ENCODE measurements around the gene MTMR2. TPM values are rescaled to one million over a fixed set of nuclear protein-coding genes. Genes with fewer than 3 reads are reported as not detected.

Gene MTMR2
- total RNA-seq, 1 experiment from 2014 or later = 59.0 TPM

DNA sequence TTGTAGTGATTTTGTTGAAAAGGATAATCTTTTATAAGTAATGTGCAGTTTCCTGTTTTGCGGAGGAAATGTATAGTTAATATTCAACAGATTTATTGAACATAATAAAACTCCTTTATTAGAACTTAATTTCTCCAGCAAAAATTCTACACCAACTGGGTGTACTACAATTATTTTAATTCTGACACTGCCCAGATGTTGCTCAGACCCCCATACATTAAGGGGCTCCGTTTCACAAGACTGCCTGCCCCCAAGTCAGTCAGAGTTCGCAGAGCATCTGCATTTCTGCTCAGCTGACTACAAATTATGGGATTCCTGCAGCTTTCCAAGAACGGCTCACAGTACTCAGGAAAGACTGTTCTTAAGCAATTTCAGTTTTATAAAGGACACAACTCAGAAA is 127.4 kb downstream of the MTMR2 start:
- H4K20me1 ChIP-seq (ENCODE audit: control insufficient read depth, insufficient read depth, insufficient read length) = no peaks in the 10 kb centered on the region
- no peak overlapping the region for H2BK12ac ChIP-seq (ENCODE audit: insufficient read length, low read depth, low read length)
- H3K23me2 ChIP-seq (ENCODE audit: insufficient read length, low read depth, low read length, poor library complexity, severe bottlenecking) = peaks cover 2% of the 10 kb centered on the region
- no peak overlapping the region for H2BK120ac ChIP-seq (ENCODE audit: low read depth, low read length, poor library complexity, severe bottlenecking)
- H3K4me1 ChIP-seq (ENCODE audit: insufficient read depth, low read length) = no peaks in the 10 kb centered on the region
- peak overlapping the region in 1 of 3 experiments; percentile 60; a peak in 1 of 7 replicates for H3K27ac Mint-ChIP-seq
- H3K14ac ChIP-seq (ENCODE audit: insufficient read depth, low read length) = no peak overlapping the region
- H2BK15ac ChIP-seq (ENCODE audit: low read depth, low read length) = no peak overlapping the region
- H4K5ac ChIP-seq (ENCODE audit: insufficient read length, low read depth, low read length) = no peak overlapping the region
- no peak overlapping the region for H3K9ac ChIP-seq (ENCODE audit: extremely low read depth, insufficient read length, low read length)
- no peaks in the 10 kb centered on the region for H3K79me1 ChIP-seq (ENCODE audit: insufficient read depth, low read depth, low read length, poor library complexity, severe bottlenecking)
- H3K23ac ChIP-seq (ENCODE audit: insufficient read length, low read depth, low read length) = no peak overlapping the region
- H4K8ac ChIP-seq (replicated peaks; ENCODE audit: insufficient read length, low read depth, low read length) = no peak overlapping the region
- peaks cover 16 to 23% (median 22%) of the 10 kb centered on the region in 3 experiments; a peak in 6 of 7 replicates for H3K36me3 Mint-ChIP-seq (ENCODE audit: insufficient read depth in 1 of 3, low read depth in 3 of 3)
- H3K4me3 Mint-ChIP-seq = no peak overlapping the region
- no peak overlapping the region for H3K4ac ChIP-seq (ENCODE audit: low read depth, low read length)
- H3K4me2 ChIP-seq (ENCODE audit: insufficient read depth, insufficient read length, low read length) = no peak overlapping the region
- H2AK5ac ChIP-seq (ENCODE audit: insufficient read length, low read length) = no peak overlapping the region
- no peak overlapping the region for H3K56ac ChIP-seq (ENCODE audit: insufficient read length, low read depth, low read length)
- H4K91ac ChIP-seq (ENCODE audit: insufficient read length, low read depth, low read length) = no peak overlapping the region
- H3K9me3 ChIP-seq (ENCODE audit: control insufficient read depth, low read depth, low read length) = no peaks in the 10 kb centered on the region
- no CpG with 5 or more reads among the region's 4 CpGs for WGBS (ENCODE audit: extremely low coverage, insufficient read length, low lambda C conversion rate)
- H3K27me3 ChIP-seq (ENCODE audit: insufficient read depth, low read length) = no peaks in the 10 kb centered on the region
- H2BK20ac ChIP-seq (ENCODE audit: low read depth, low read length, poor library complexity, severe bottlenecking) = no peak overlapping the region
- no peak overlapping the region for H2AFZ ChIP-seq (ENCODE audit: low read length)
- H3K9me3 Mint-ChIP-seq = no peaks in the 10 kb centered on the region
- no peak overlapping the region for H2BK5ac ChIP-seq (ENCODE audit: insufficient read length, low read length)
- no peak overlapping the region for H3K27ac ChIP-seq (ENCODE audit: insufficient read length, low read depth, low read length)
- H3K79me2 ChIP-seq (ENCODE audit: insufficient read depth, low read length) = peaks cover 18% of the 10 kb centered on the region; the same call in 1 of the 2 replicates
- peaks cover 25 to 29% of the 10 kb centered on the region in 2 experiments for H3K4me1 Mint-ChIP-seq
- no peak for DNase-seq
- no peaks in the 10 kb centered on the region for H3K27me3 Mint-ChIP-seq (ENCODE audit: low read depth)
- no peak for TF ChIP-seq CTCF (conservative IDR thresholded peaks at IDR 0.05)
- no peak overlapping the region for H3K18ac ChIP-seq (ENCODE audit: insufficient read length, low read depth, low read length)
- H3T11ph ChIP-seq (ENCODE audit: low read length) = no peak overlapping the region

All from H9 (cell line).